Glutamatergic neuron (in vitro differentiated cells): ENCODE measurements around the gene GRIFIN. TPM values are rescaled to one million over a fixed set of nuclear protein-coding genes. Genes with fewer than 3 reads are reported as not detected.

Experiments
- DNase-seq: peaks from one replicate; pipeline ENCODE4 v3.0.0; 2022
- H3K27ac Mint-ChIP-seq: one replicate; pipeline ENCODE4 v1.8.0; 2020; ENCODE audit warnings: mild to moderate bottlenecking, mixed read lengths, inconsistent platforms; ENCODE audit not compliant: unreplicated experiment
- H3K27me3 Mint-ChIP-seq: one replicate; pipeline ENCODE4 v1.8.0; 2020; ENCODE audit warnings: mild to moderate bottlenecking, moderate library complexity, mixed read lengths, inconsistent platforms; ENCODE audit not compliant: unreplicated experiment
- H3K36me3 Mint-ChIP-seq: one replicate; pipeline ENCODE4 v1.8.0; 2020; ENCODE audit warnings: mild to moderate bottlenecking, mixed read lengths, inconsistent platforms; ENCODE audit not compliant: unreplicated experiment
- H3K4me1 Mint-ChIP-seq: one replicate; pipeline ENCODE4 v1.8.0; 2020; ENCODE audit warnings: mild to moderate bottlenecking, low read depth, mixed read lengths, inconsistent platforms; ENCODE audit not compliant: unreplicated experiment
- H3K4me3 Mint-ChIP-seq: one replicate; pipeline ENCODE4 v1.8.0; 2020; ENCODE audit warnings: mild to moderate bottlenecking, mixed read lengths, inconsistent platforms; ENCODE audit not compliant: unreplicated experiment
- H3K9me3 Mint-ChIP-seq: one replicate; pipeline ENCODE4 v1.8.0; 2020; ENCODE audit warnings: mild to moderate bottlenecking, moderate library complexity, mixed read lengths, inconsistent platforms; ENCODE audit not compliant: unreplicated experiment
- CTCF ChIP-seq: fragments of 200-600 bp; sonication (generic); IDR thresholded peaks from one replicate; pipeline ENCODE4 v1.5.0; 2021; ENCODE audit not compliant: partially characterized antibody, unreplicated experiment
- total RNA-seq: library from RNA; stranded (reverse); fragmentation: NEBNext Ultra II Directional; extraction: Animal tissue kit (Norgen Biotek cat#: 25700); gene quantifications from one replicate; pipeline ENCODE4 v1.2.1, GENCODE V29; 2021; ENCODE audit not compliant: unreplicated experiment

The GRIFIN gene
- total RNA-seq, 1 donor from 2014 or later = not detected

GRCh38 chr7:2445898-2446555 is 30.2 kb downstream of the GRIFIN start:
- TF ChIP-seq CTCF = no peak
- no peaks in the 10 kb centered on the region for H3K4me1 Mint-ChIP-seq
- H3K4me3 Mint-ChIP-seq = no peak overlapping the region
- no peaks in the 10 kb centered on the region for H3K36me3 Mint-ChIP-seq
- H3K9me3 Mint-ChIP-seq = peaks cover 1% of the 10 kb centered on the region
- H3K27ac Mint-ChIP-seq = no peak overlapping the region
- H3K27me3 Mint-ChIP-seq = no peaks in the 10 kb centered on the region
- DNase-seq = no peak

- TF ChIP-seq CTCF = no peak
- DNase-seq = no peak
- peaks cover 1% of the 10 kb centered on the region for H3K9me3 Mint-ChIP-seq
- H3K4me3 Mint-ChIP-seq = no peak overlapping the region
- peaks cover 8% of the 10 kb centered on the region for H3K4me1 Mint-ChIP-seq
- H3K27me3 Mint-ChIP-seq = peaks cover 3% of the 10 kb centered on the region
- H3K36me3 Mint-ChIP-seq = no peaks in the 10 kb centered on the region
- H3K27ac Mint-ChIP-seq = no peak overlapping the region
These were observed 31.2 kb downstream of the GRIFIN start for GRCh38 chr7:2445047-2445446.

GRCh38 chr7:2444476-2444875 is 31.7 kb downstream of the GRIFIN start:
- Mint-ChIP-seq H3K4me1 (peaks cover 9% of the 10 kb centered on the region), H3K36me3 (no peaks in the 10 kb centered on the region), H3K27ac (no peak overlapping the region), H3K9me3 (peaks cover 1% of the 10 kb centered on the region), H3K4me3 (no peak overlapping the region), H3K27me3 (peaks cover 4% of the 10 kb centered on the region)
- no peak for TF ChIP-seq CTCF
- DNase-seq = no peak

- Mint-ChIP-seq H3K4me3 (no peak overlapping the region), H3K27ac (no peak overlapping the region), H3K36me3 (no peaks in the 10 kb centered on the region), H3K9me3 (peaks cover 4% of the 10 kb centered on the region), H3K4me1 (peaks cover 15% of the 10 kb centered on the region), H3K27me3 (peaks cover 6% of the 10 kb centered on the region)
- no peak for DNase-seq
- TF ChIP-seq CTCF = no peak
These were observed 32.7 kb downstream of the GRIFIN start for GRCh38 chr7:2443491-2443890.

- Mint-ChIP-seq H3K4me1 (peaks cover 19% of the 10 kb centered on the region), H3K9me3 (peaks cover 7% of the 10 kb centered on the region), H3K27me3 (peaks cover 10% of the 10 kb centered on the region), H3K4me3 (no peak overlapping the region), H3K27ac (no peak overlapping the region), H3K36me3 (no peaks in the 10 kb centered on the region)
- DNase-seq = no peak
- no peak for TF ChIP-seq CTCF
These were observed 34.7 kb downstream of the GRIFIN start for GRCh38 chr7:2441430-2442058.
